ENCODE data around the gene C17orf107.
A peak's percentile ranks its signal among the peaks of the same experiment; 100 is the strongest.
"Not testable (repeated sequence)": the region's sequence is repeated elsewhere in the genome, so short reads cannot be mapped to it uniquely, and the experiment has no call there.

The C17orf107 gene

GRCh38 chr17:4901108-4901647, 1.8 kb downstream of the C17orf107 start:
- no peak for DNase-seq

GRCh38 chr17:4901648-4902344, 2.5 kb downstream of the C17orf107 start:
- no peak for DNase-seq

- no peak for DNase-seq
These were observed 3.2 kb downstream of the C17orf107 start for GRCh38 chr17:4902540-4902939.

- DNase-seq: peak; percentile 51
These were observed 3.9 kb downstream of the C17orf107 start, which contains the start of gene CHRNE for GRCh38 chr17:4903051-4903818. Gene CHRNE, minus strand, starts transcription at chr17:4903098. Its CDS starts 35 bp downstream, at chr17:4903063.

- DNase-seq: not testable (repeated sequence)
These were observed 7.3 kb downstream of the C17orf107 start for GRCh38 chr17:4906642-4907041.

GRCh38 chr17:4908301-4908700, 9.0 kb downstream of the C17orf107 start:
- DNase-seq: no peak

GRCh38 chr17:4908711-4909496, 9.6 kb downstream of the C17orf107 start:
- DNase-seq: peak; percentile 71

- DNase-seq: no peak
These were observed 14.7 kb downstream of the C17orf107 start for GRCh38 chr17:4913994-4914393.

GRCh38 chr17:4914551-4914950, 15.2 kb downstream of the C17orf107 start:
- not testable (repeated sequence) for DNase-seq

GRCh38 chr17:4919511-4920047, 20.2 kb downstream of the C17orf107 start:
- no peak for DNase-seq

GRCh38 chr17:4920351-4921048, 21.2 kb downstream of the C17orf107 start:
- DNase-seq: no peak

- DNase-seq: no peak
These were observed 22.0 kb downstream of the C17orf107 start for GRCh38 chr17:4921320-4921719.

- DNase-seq: not testable (repeated sequence)
These were observed 27.4 kb downstream of the C17orf107 start for GRCh38 chr17:4926577-4927335.

GRCh38 chr17:4928881-4929280, 29.5 kb downstream of the C17orf107 start:
- no peak for DNase-seq

GRCh38 chr17:4931963-4932362, 32.6 kb downstream of the C17orf107 start, which contains the start of gene GP1BA:
Gene GP1BA, plus strand, starts transcription at chr17:4932277. Its CDS starts 328 bp downstream, at chr17:4932605.
- no peak for DNase-seq

GRCh38 chr17:4932756-4933155, 33.4 kb downstream of the C17orf107 start:
- no peak for DNase-seq

- no peak for DNase-seq
These were observed 34.3 kb downstream of the C17orf107 start for GRCh38 chr17:4933646-4934045.

- no peak for DNase-seq
These were observed 35.0 kb downstream of the C17orf107 start for GRCh38 chr17:4934173-4934979.

- no peak for DNase-seq
These were observed 36.3 kb downstream of the C17orf107 start for GRCh38 chr17:4935650-4936049.

GRCh38 chr17:4936436-4936835, 37.1 kb downstream of the C17orf107 start:
- no peak for DNase-seq
